ENCODE results near the gene DMD.

Gene DMD

GRCh38 chrX:31349515-31349914, 1861.8 kb downstream of the DMD start:
- Mint-ChIP-seq H3K4me3 (no peak overlapping the region), H3K27ac (no peak overlapping the region), H3K27me3 (ENCODE audit: low read depth) (no peaks in the 10 kb centered on the region), H3K36me3 (ENCODE audit: low read depth) (no peaks in the 10 kb centered on the region), H3K9me3 (peaks cover 12% of the 10 kb centered on the region), H3K4me1 (peaks cover 5% of the 10 kb centered on the region)
- no peak for TF ChIP-seq CTCF (IDR thresholded peaks at IDR 0.05; ENCODE audit: unreplicated experiment in 3 of 3)

- H3K27me3 Mint-ChIP-seq (ENCODE audit: low read depth) = no peaks in the 10 kb centered on the region
- H3K36me3 Mint-ChIP-seq (ENCODE audit: low read depth) = no peaks in the 10 kb centered on the region
- no peak overlapping the region for H3K4me3 Mint-ChIP-seq
- no peak overlapping the region for H3K27ac Mint-ChIP-seq
- H3K9me3 Mint-ChIP-seq = no peaks in the 10 kb centered on the region
- no peak for TF ChIP-seq CTCF (IDR thresholded peaks at IDR 0.05; ENCODE audit: unreplicated experiment in 3 of 3)
- H3K4me1 Mint-ChIP-seq = peaks cover 6% of the 10 kb centered on the region
Observed at GRCh38 chrX:31340587-31340986, 1870.8 kb downstream of the DMD start.

DNA sequence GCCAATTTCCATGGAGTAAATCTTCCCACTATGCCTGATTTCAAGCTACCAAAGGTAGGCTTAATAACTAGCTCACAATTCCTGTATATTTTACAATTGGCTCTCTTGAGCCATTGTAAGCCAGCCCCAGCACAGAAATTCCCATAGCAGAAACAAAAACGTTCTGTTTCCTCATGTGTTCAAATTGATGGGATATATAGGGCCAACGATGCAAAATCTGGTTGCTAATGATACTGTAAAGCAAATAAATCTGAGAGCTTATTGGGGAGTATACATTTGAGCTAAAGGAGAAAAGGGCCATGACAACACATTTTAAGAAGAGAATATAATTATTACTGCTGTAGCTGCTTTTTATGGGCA, 1872.4 kb downstream of the DMD start:
- H3K4me3 Mint-ChIP-seq = no peak overlapping the region
- H3K36me3 Mint-ChIP-seq (ENCODE audit: low read depth) = no peaks in the 10 kb centered on the region
- TF ChIP-seq CTCF (IDR thresholded peaks at IDR 0.05; ENCODE audit: unreplicated experiment in 3 of 3) = no peak
- no peak overlapping the region for H3K27ac Mint-ChIP-seq
- H3K4me1 Mint-ChIP-seq = peaks cover 5% of the 10 kb centered on the region
- no peaks in the 10 kb centered on the region for H3K9me3 Mint-ChIP-seq
- H3K27me3 Mint-ChIP-seq (ENCODE audit: low read depth) = no peaks in the 10 kb centered on the region

GRCh38 chrX:31337332-31337731, 1874.0 kb downstream of the DMD start:
- H3K4me1 Mint-ChIP-seq = no peaks in the 10 kb centered on the region
- H3K36me3 Mint-ChIP-seq (ENCODE audit: low read depth) = no peaks in the 10 kb centered on the region
- no peaks in the 10 kb centered on the region for H3K27me3 Mint-ChIP-seq (ENCODE audit: low read depth)
- H3K27ac Mint-ChIP-seq = no peak overlapping the region
- H3K4me3 Mint-ChIP-seq = no peak overlapping the region
- TF ChIP-seq CTCF (IDR thresholded peaks at IDR 0.05; ENCODE audit: unreplicated experiment in 3 of 3) = no peak
- H3K9me3 Mint-ChIP-seq = no peaks in the 10 kb centered on the region

GRCh38 chrX:31336419-31336818, 1874.9 kb downstream of the DMD start:
- no peaks in the 10 kb centered on the region for H3K36me3 Mint-ChIP-seq (ENCODE audit: low read depth)
- H3K27ac Mint-ChIP-seq = no peak overlapping the region
- H3K9me3 Mint-ChIP-seq = no peaks in the 10 kb centered on the region
- no peaks in the 10 kb centered on the region for H3K4me1 Mint-ChIP-seq
- no peak overlapping the region for H3K4me3 Mint-ChIP-seq
- H3K27me3 Mint-ChIP-seq (ENCODE audit: low read depth) = no peaks in the 10 kb centered on the region
- TF ChIP-seq CTCF (IDR thresholded peaks at IDR 0.05; ENCODE audit: unreplicated experiment in 3 of 3) = no peak

GRCh38 chrX:31334997-31335396, 1876.4 kb downstream of the DMD start:
- peaks cover 7% of the 10 kb centered on the region for H3K4me1 Mint-ChIP-seq
- H3K27me3 Mint-ChIP-seq (ENCODE audit: low read depth) = no peaks in the 10 kb centered on the region
- peaks cover 3% of the 10 kb centered on the region for H3K9me3 Mint-ChIP-seq
- H3K27ac Mint-ChIP-seq = no peak overlapping the region
- TF ChIP-seq CTCF (IDR thresholded peaks at IDR 0.05; ENCODE audit: unreplicated experiment in 3 of 3) = no peak
- H3K36me3 Mint-ChIP-seq (ENCODE audit: low read depth) = no peaks in the 10 kb centered on the region
- H3K4me3 Mint-ChIP-seq = no peak overlapping the region
